Tongue (tissue), 2 donors: ENCODE data around the gene ARID5A. TPM values are rescaled to one million over a fixed set of nuclear protein-coding genes. Genes with fewer than 3 reads are reported as not detected.
"Not testable (repeated sequence)": the region's sequence is repeated elsewhere in the genome, so short reads cannot be mapped to it uniquely, and the experiment has no call there.

Experiments
- DNase-seq: peaks from one replicate; pipeline ENCODE4 v3.0.0-alpha.2; 2015
- total RNA-seq: library from RNA; depleted of rRNA; stranded (reverse); fragments of >200 nt; gene quantifications from one replicate; pipeline ENCODE4 v1.2.3, GENCODE V29; 2014

Gene ARID5A
- total RNA-seq: 21.1 TPM

GRCh38 chr2:96536445-96537065 lies at the start of gene ARID5A:
TSS of gene ARID5A (plus strand) at chr2:96536752. CDS start at chr2:96536827, 75 bp downstream.
- DNase-seq: peak; percentile 96

- DNase-seq: no peak
These were observed 47.3 kb upstream of the ARID5A start for GRCh38 chr2:96489261-96489660.

- no peak for DNase-seq
These were observed 46.9 kb upstream of the ARID5A start for GRCh38 chr2:96489663-96490062.

- no peak for DNase-seq
These were observed 44.6 kb upstream of the ARID5A start for GRCh38 chr2:96491860-96492497.

GRCh38 chr2:96493072-96493471 lies 43.5 kb upstream of the ARID5A start:
- no peak for DNase-seq

- no peak for DNase-seq
These were observed 42.4 kb upstream of the ARID5A start for GRCh38 chr2:96494188-96494587.

GRCh38 chr2:96495982-96496629 lies 40.4 kb upstream of the ARID5A start:
- no peak for DNase-seq

GRCh38 chr2:96498021-96498431 lies 38.5 kb upstream of the ARID5A start:
- no peak for DNase-seq

GRCh38 chr2:96498611-96499010 lies 37.9 kb upstream of the ARID5A start:
- DNase-seq: not testable (repeated sequence)

- no peak for DNase-seq
These were observed 37.2 kb upstream of the ARID5A start for GRCh38 chr2:96499061-96499960.

- DNase-seq: no peak
These were observed 36.0 kb upstream of the ARID5A start for GRCh38 chr2:96500385-96501066.

GRCh38 chr2:96501471-96501874 lies 35.1 kb upstream of the ARID5A start:
- no peak for DNase-seq

GRCh38 chr2:96501886-96502810 lies 34.4 kb upstream of the ARID5A start:
- no peak for DNase-seq

GRCh38 chr2:96502891-96503636 lies 33.5 kb upstream of the ARID5A start:
- no peak for DNase-seq

GRCh38 chr2:96503637-96504243 lies 32.8 kb upstream of the ARID5A start:
- no peak for DNase-seq

- no peak for DNase-seq
These were observed 31.2 kb upstream of the ARID5A start, which contains the start of gene NEURL3 for GRCh38 chr2:96505231-96505889. TSS of gene NEURL3 (minus strand) at chr2:96505357. CDS start at chr2:96505286, 71 bp downstream.

GRCh38 chr2:96506016-96506906 lies 30.3 kb upstream of the ARID5A start:
- no peak for DNase-seq

GRCh38 chr2:96506907-96507240 lies 29.7 kb upstream of the ARID5A start:
- DNase-seq: no peak
